Testis (tissue), 2 donors: Measurements from ENCODE around the gene SCGB2B2.
"Not testable (repeated sequence)": the region's sequence is repeated elsewhere in the genome, so short reads cannot be mapped to it uniquely, and the experiment has no call there.

Experiments used
- CTCF ChIP-seq, 3 experiments: fragments of 450-650 bp in 2 of 3; fragments of 200-600 bp in 1 of 3; sonication (generic) in 1 of 3; IDR thresholded peaks; one replicate each; pipeline ENCODE4 v1.5.1; 2016 to 2019; ENCODE audit warnings: antibody characterized with exemption in 3 of 3, mild to moderate bottlenecking in 2 of 3, moderate library complexity in 1 of 3
- POLR2A ChIP-seq: fragments of 450-650 bp; IDR thresholded peaks from one replicate; pipeline ENCODE4 v1.6.1; 2017; ENCODE audit warnings: antibody characterized with exemption, mild to moderate bottlenecking, moderate library complexity

- not testable (repeated sequence) for TF ChIP-seq POLR2A; CTCF (IDR thresholded peaks at IDR 0.05)
These were observed 8.8 kb downstream of the SCGB2B2 start for GRCh38 chr19:34668077-34668689.
